Activated T-helper 17 cell treated with anti-CD3 and anti-CD28 coated beads, Interleukin-2, amount 50 U/mL, for 72 hours (primary cell): ENCODE results near the gene SNX30. TPM values are rescaled to one million over a fixed set of nuclear protein-coding genes. Genes with fewer than 3 reads are reported as not detected.

Experiments used
- ATAC-seq: fragments of 150-1000 bp; cut with Tn5 transposase; replicated peaks from 2 replicates; pipeline ENCODE4 v1.10.0; 2021; ENCODE audit warnings: mild to moderate bottlenecking, moderate library complexity
- H3K27ac Mint-ChIP-seq: one replicate; pipeline ENCODE4 v1.8.0; 2022; ENCODE audit warnings: mixed read lengths
- H3K27me3 Mint-ChIP-seq: one replicate; pipeline ENCODE4 v1.8.0; 2022; ENCODE audit warnings: mixed read lengths
- H3K36me3 Mint-ChIP-seq: one replicate; pipeline ENCODE4 v1.8.0; 2022; ENCODE audit warnings: low read depth, mild to moderate bottlenecking, mixed read lengths
- H3K4me1 Mint-ChIP-seq: one replicate; pipeline ENCODE4 v1.8.0; 2022; ENCODE audit warnings: mixed read lengths
- H3K4me3 Mint-ChIP-seq: one replicate; pipeline ENCODE4 v1.8.0; 2022; ENCODE audit warnings: mild to moderate bottlenecking, mixed read lengths
- H3K9me3 Mint-ChIP-seq: one replicate; pipeline ENCODE4 v1.8.0; 2022; ENCODE audit warnings: mixed read lengths
- total RNA-seq, 2 donors: library from RNA; stranded (reverse); gene quantifications; one replicate each; pipeline ENCODE4 v1.2.3, GENCODE V29; 2022

SNX30 gene
- total RNA-seq, 2 donors from 2014 or later = 3.5 to 7.2 TPM

DNA sequence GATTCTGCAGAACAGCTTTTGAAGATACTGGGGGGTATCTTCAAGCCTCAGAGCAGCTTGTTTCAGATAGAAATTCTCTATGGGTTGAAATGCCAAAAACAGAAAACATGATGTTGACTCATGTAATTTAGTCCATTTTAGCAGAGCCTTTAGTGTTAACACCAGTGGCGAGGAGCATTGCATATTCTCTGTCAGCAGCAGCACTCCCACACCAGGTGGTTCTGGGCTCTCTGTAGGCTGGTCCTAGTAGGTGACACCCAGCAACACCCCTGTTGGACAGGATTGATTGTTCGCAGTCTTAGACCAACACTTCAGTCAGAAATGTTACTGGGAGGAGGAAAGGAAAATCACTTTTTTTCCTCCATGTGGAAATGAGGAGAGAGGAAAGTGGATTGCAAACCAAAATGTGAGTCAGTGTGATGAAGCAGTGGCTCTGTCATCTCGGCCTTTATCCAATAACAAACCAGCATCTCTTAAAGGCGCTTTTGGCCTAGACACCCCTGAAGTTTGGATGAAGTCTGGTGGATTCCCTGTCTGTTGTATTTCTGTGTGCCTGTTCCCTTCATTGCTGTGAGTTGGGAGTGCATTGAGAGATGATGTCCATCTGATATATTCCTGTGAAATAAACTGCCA is 123.3 kb downstream of the SNX30 start:
- Mint-ChIP-seq H3K36me3 (peaks cover 24% of the 10 kb centered on the region), H3K9me3 (no peaks in the 10 kb centered on the region), H3K27me3 (no peaks in the 10 kb centered on the region), H3K27ac (no peak overlapping the region), H3K4me1 (no peaks in the 10 kb centered on the region), H3K4me3 (no peak overlapping the region)
- ATAC-seq = no peak

DNA sequence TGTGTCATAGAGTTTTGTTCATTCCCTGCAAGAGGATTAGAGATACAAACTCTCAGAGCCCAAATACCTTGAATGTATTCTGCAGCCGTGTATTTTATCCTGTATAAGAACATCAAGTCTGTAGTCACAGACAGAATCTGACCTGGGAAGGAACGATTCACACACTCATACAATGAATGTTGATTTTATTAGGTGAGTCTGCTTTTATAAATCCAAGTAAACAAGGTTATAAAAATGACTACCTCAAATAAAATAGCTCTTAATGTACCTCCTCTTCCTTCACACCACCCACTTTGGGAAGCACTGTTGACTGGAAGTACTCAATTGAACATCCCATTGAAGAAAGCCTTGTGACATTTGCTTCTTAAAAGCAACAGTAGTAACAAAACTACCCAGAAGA is 128.2 kb downstream of the SNX30 start:
- ATAC-seq = no peak
- no peak overlapping the region for H3K4me3 Mint-ChIP-seq
- H3K36me3 Mint-ChIP-seq = peaks cover 6% of the 10 kb centered on the region
- no peaks in the 10 kb centered on the region for H3K9me3 Mint-ChIP-seq
- H3K27ac Mint-ChIP-seq = no peak overlapping the region
- H3K4me1 Mint-ChIP-seq = no peaks in the 10 kb centered on the region
- H3K27me3 Mint-ChIP-seq = no peaks in the 10 kb centered on the region

DNA sequence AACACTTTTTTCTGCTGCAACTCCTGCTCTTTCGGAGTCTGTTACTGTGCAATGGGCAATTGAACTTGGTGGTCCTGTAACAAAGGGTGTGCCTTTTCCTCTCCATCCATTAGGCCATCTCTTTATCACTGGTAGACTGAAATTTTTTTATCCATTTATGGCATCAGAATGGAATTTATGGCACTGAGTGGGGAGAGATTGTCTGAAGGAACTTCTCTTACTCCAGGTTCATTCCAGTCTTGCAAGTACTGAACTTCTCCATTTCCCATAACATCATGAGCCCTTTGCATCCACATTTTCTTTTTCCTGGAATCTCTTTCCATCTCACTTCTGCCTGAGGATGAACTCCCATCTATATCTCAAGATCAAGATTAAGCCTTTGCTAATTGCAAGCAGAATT is 130.1 kb downstream of the SNX30 start:
- no peak for ATAC-seq
- Mint-ChIP-seq H3K27ac (no peak overlapping the region), H3K4me3 (no peak overlapping the region), H3K4me1 (no peaks in the 10 kb centered on the region), H3K27me3 (no peaks in the 10 kb centered on the region), H3K9me3 (no peaks in the 10 kb centered on the region), H3K36me3 (peaks cover 6% of the 10 kb centered on the region)

DNA sequence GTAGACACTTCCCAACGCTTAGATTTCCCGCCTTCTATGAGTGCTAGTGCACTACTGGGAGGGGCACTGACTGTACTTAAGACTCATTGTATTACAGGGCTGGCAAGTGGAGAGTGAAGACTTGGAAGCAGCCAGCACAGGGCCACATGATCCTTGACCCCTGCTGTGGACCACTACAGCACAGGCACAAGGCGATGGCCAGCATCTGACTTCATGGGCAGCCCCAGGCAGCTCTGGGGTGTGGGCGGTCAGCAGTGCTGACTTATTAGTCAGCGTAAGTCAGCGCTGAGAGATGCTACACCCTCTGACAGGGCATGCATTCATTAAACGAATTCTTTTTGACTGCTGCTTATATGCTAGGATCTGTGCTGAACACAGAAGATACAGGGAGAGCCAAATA is 130.8 kb downstream of the SNX30 start:
- no peaks in the 10 kb centered on the region for H3K9me3 Mint-ChIP-seq
- no peak for ATAC-seq
- H3K36me3 Mint-ChIP-seq = peaks cover 6% of the 10 kb centered on the region
- H3K4me3 Mint-ChIP-seq = no peak overlapping the region
- no peaks in the 10 kb centered on the region for H3K27me3 Mint-ChIP-seq
- H3K27ac Mint-ChIP-seq = no peak overlapping the region
- H3K4me1 Mint-ChIP-seq = no peaks in the 10 kb centered on the region

- H3K9me3 Mint-ChIP-seq = no peaks in the 10 kb centered on the region
- no peak overlapping the region for H3K27ac Mint-ChIP-seq
- no peaks in the 10 kb centered on the region for H3K27me3 Mint-ChIP-seq
- no peaks in the 10 kb centered on the region for H3K36me3 Mint-ChIP-seq
- H3K4me1 Mint-ChIP-seq = no peaks in the 10 kb centered on the region
- no peak for ATAC-seq
- no peak overlapping the region for H3K4me3 Mint-ChIP-seq
Observed at GRCh38 chr9:112884101-112884500, 133.5 kb downstream of the SNX30 start.

- Mint-ChIP-seq H3K36me3 (no peaks in the 10 kb centered on the region), H3K4me3 (no peak overlapping the region), H3K27me3 (peaks cover 6% of the 10 kb centered on the region), H3K27ac (no peak overlapping the region), H3K4me1 (no peaks in the 10 kb centered on the region), H3K9me3 (no peaks in the 10 kb centered on the region)
- no peak for ATAC-seq
Observed at GRCh38 chr9:112884721-112885120, 134.2 kb downstream of the SNX30 start.

DNA sequence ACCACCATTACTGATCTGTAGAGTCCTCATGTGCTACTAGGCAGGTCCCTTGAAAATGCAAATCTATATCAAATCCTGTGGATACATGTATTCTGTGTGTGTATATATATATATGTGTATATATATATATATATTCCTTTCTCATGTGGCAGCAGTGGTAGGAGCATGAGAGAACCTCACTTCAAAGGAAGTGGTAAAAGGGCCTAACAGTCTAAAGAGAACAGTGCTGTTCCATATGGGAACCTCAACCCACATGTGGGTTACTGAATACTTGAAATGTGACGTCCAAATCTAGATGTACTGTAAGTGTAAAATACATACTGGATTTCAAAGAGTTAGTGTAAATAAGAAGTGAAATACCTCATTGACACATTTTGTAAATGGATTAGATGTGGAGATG is 134.8 kb downstream of the SNX30 start:
- H3K27ac Mint-ChIP-seq = no peak overlapping the region
- no peaks in the 10 kb centered on the region for H3K9me3 Mint-ChIP-seq
- no peak for ATAC-seq
- no peak overlapping the region for H3K4me3 Mint-ChIP-seq
- peaks cover 11% of the 10 kb centered on the region for H3K27me3 Mint-ChIP-seq
- no peaks in the 10 kb centered on the region for H3K36me3 Mint-ChIP-seq
- H3K4me1 Mint-ChIP-seq = no peaks in the 10 kb centered on the region

DNA sequence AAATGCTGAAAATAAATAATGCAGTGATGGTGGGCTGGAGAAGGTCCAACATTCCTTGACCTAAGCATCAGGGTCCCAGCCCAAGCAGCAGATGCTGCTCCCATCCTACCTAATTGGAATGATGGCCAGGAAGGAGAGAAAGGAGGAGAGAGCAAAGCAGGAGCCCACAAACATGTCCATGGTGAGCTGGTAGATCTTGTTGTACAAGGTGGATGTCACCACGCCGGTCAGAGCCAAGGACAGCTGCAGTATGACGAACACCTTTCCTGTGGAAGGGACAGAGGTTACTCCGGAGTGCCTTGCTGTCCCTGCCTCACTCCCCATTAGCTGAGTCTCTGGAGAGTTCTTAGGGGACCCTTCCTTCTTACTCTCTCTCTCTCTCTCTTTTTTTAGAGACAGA is 135.8 kb downstream of the SNX30 start:
- Mint-ChIP-seq H3K27me3 (peaks cover 11% of the 10 kb centered on the region), H3K27ac (no peak overlapping the region), H3K9me3 (no peaks in the 10 kb centered on the region), H3K4me1 (no peaks in the 10 kb centered on the region), H3K36me3 (no peaks in the 10 kb centered on the region), H3K4me3 (no peak overlapping the region)
- ATAC-seq = no peak

GRCh38 chr9:112887381-112887780 is 136.8 kb downstream of the SNX30 start:
- H3K4me3 Mint-ChIP-seq = no peak overlapping the region
- no peak overlapping the region for H3K27ac Mint-ChIP-seq
- H3K27me3 Mint-ChIP-seq = peaks cover 19% of the 10 kb centered on the region
- no peak for ATAC-seq
- H3K4me1 Mint-ChIP-seq = no peaks in the 10 kb centered on the region
- H3K9me3 Mint-ChIP-seq = no peaks in the 10 kb centered on the region
- H3K36me3 Mint-ChIP-seq = no peaks in the 10 kb centered on the region

DNA sequence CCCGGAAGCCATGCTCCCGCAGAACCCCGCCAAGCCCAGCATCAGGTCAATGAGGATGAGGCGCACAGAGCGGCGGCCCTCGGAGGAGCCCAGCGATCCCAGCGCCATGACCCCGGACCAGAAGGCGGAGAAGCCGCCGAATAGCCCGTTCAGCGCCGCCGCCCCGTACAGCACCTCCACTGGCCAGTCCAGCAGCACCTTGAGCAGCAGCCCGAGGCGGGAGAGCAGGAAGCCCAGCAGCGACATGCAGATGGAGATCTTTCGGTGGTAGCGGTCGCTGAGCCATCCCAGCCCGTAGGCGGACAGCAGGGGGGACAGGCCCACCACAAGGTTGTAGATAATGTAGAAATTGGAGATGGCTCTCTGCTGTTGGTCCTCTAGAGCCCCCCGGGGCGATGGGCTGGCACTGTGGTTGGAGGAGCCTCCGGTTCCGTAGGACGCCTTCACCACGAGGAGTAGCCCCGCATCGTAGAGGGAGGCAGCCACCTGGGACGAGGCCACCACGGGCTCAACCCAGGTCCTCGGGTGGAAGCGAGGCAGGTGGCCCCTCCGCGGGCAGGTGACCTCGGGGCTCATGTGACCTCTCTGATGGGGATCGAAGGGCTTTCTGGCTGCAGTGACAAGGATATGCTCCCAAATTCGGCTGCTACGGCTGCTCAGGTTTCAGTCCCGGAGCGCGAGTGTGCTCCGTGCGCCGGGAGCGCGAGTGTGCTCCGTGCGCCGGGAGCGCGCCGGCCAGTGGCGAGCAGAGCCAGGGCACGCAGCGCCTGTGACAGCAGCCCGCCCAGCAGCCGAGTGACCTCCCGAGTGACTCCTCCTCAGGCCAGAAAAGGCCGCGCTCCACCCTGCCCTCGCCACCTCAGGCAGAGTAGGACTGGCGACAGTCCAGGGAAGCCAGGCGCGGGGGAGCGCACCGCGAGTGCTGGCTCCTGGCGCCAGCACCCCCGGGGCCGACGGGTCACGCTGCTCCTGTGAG is 139.8 kb downstream of the SNX30 start, which contains the start of gene SLC46A2:
Gene SLC46A2 (minus strand): TSS at position 771 of the 976 bp plus-strand sequence. CDS start 195 bp downstream, at position 576.
- H3K4me1 Mint-ChIP-seq = no peaks in the 10 kb centered on the region
- peaks cover 26% of the 10 kb centered on the region for H3K27me3 Mint-ChIP-seq
- ATAC-seq = no peak
- no peak within 1 kb of the TSS for H3K4me3 Mint-ChIP-seq
- no peaks in the 10 kb centered on the region for H3K9me3 Mint-ChIP-seq
- H3K36me3 Mint-ChIP-seq = no peaks in the 10 kb centered on the region
- no peak within 1 kb of the TSS for H3K27ac Mint-ChIP-seq

- Mint-ChIP-seq H3K4me3 (no peak overlapping the region), H3K4me1 (no peaks in the 10 kb centered on the region), H3K9me3 (peaks cover 6% of the 10 kb centered on the region), H3K27ac (no peak overlapping the region), H3K27me3 (peaks cover 35% of the 10 kb centered on the region), H3K36me3 (no peaks in the 10 kb centered on the region)
- ATAC-seq = no peak
Observed at GRCh38 chr9:112891521-112891920, 141.0 kb downstream of the SNX30 start.

GRCh38 chr9:112892981-112893380 is 142.4 kb downstream of the SNX30 start:
- Mint-ChIP-seq H3K4me3 (no peak overlapping the region), H3K4me1 (no peaks in the 10 kb centered on the region), H3K36me3 (no peaks in the 10 kb centered on the region), H3K27me3 (peaks cover 36% of the 10 kb centered on the region), H3K9me3 (peaks cover 6% of the 10 kb centered on the region), H3K27ac (peak overlapping the region; percentile 11)
- no peak for ATAC-seq

- peaks cover 6% of the 10 kb centered on the region for H3K9me3 Mint-ChIP-seq
- H3K27ac Mint-ChIP-seq = no peak overlapping the region
- ATAC-seq = no peak
- no peak overlapping the region for H3K4me3 Mint-ChIP-seq
- H3K36me3 Mint-ChIP-seq = no peaks in the 10 kb centered on the region
- H3K27me3 Mint-ChIP-seq = peaks cover 47% of the 10 kb centered on the region
- H3K4me1 Mint-ChIP-seq = no peaks in the 10 kb centered on the region
Observed at GRCh38 chr9:112894041-112894440, 143.5 kb downstream of the SNX30 start.

GRCh38 chr9:112894699-112895098 is 144.1 kb downstream of the SNX30 start:
- no peak overlapping the region for H3K27ac Mint-ChIP-seq
- no peak overlapping the region for H3K4me3 Mint-ChIP-seq
- peaks cover 45% of the 10 kb centered on the region for H3K27me3 Mint-ChIP-seq
- H3K36me3 Mint-ChIP-seq = no peaks in the 10 kb centered on the region
- H3K9me3 Mint-ChIP-seq = peaks cover 6% of the 10 kb centered on the region
- ATAC-seq = no peak
- H3K4me1 Mint-ChIP-seq = no peaks in the 10 kb centered on the region

DNA sequence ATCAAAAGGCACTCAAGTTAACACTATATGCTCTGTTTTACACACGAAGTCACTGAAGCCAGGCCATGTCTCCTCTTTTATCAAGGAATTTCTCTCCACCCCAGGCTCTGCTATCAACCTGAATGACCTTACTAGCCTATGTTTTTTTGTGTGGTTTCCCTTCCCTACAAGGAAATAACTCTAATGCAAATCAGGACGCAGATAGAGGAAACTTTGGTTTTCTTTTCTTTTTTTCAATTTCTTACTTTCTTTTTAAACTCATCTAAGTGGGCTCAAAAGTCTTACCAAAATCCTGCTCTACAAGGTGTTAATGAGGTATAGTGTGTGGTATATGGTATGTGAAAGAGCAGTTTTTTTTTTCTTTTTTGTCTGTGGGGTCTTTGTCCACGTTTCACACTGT is 145.6 kb downstream of the SNX30 start:
- no peaks in the 10 kb centered on the region for H3K4me1 Mint-ChIP-seq
- no peak overlapping the region for H3K27ac Mint-ChIP-seq
- peaks cover 43% of the 10 kb centered on the region for H3K27me3 Mint-ChIP-seq
- no peaks in the 10 kb centered on the region for H3K36me3 Mint-ChIP-seq
- H3K4me3 Mint-ChIP-seq = no peak overlapping the region
- no peak for ATAC-seq
- peaks cover 6% of the 10 kb centered on the region for H3K9me3 Mint-ChIP-seq
